EL (cell line): ENCODE measurements around the gene IWS1.
"Not testable (repeated sequence)": the region's sequence is repeated elsewhere in the genome, so short reads cannot be mapped to it uniquely, and the experiment has no call there.

ENCODE experiments used
- DNase-seq: peaks from one replicate; pipeline ENCODE4 v3.0.0-alpha.2; 2016

Gene IWS1

GRCh38 chr2:127526132-127527000, at the start of gene IWS1:
IWS1 (minus strand) TSS chr2:127526489; CDS start chr2:127526208, 281 bp downstream.
- peak; percentile 96 for DNase-seq

- no peak for DNase-seq
Observed at GRCh38 chr2:127575941-127576432, 49.7 kb upstream of the IWS1 start.

- DNase-seq, result no peak
Observed at GRCh38 chr2:127575185-127575765, 49.0 kb upstream of the IWS1 start.

DNA sequence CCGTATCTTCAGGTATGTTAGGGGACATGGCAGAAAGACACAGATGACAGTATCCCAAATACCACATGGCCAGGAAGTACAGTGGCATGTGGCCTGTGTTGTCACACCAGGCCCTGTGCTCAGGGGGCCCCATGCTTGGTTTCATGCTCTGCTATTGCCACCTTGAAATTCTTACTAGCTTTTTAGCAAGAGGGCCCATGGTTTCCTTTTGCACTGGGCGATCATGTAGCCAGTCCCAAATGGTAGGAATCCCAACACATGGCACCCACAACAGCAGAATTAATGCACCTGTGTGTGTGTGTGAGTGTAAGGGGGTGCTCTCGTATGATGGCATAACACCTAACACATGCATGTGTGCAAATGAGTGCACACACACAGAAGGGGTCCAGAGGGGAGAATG, 48.4 kb upstream of the IWS1 start:
- DNase-seq, result no peak

DNA sequence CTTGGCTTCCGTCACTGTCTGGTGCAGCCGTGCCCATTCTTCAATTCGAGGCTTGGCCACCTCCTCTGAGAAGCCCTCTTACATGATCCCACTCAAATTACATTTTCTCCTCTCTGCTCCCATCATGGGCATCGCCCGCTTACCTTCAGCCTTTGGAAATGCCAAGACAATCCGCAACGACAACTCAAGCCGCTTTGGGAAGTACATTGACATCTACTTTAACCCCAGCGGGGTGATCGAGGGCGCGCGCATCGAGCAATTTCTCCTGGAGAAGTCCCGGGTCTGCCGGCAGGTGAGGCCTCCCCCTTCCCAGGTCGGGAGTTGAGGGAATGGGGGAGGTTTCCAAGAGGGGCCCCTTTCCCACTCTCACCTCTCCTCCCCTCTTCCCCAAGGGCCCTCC, 47.5 kb upstream of the IWS1 start:
- no peak for DNase-seq

DNA sequence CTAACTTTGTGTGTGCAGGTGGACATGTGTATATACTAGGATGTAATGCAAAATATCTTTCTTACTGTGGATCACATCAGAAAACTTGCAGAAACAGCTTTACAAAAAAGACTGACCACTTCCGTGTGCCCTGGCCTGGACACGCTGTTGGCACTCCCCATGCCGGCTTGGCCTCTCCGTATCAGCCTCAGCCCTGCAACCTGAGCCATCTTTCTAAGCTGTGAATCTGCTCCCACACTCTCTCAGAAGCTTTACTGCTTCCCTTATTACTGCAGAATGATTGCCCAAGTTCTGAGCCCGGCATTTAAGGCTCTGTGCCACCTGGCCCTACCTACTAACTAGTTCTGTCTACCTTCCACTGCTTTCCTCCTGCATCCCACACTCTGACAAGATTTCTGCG, 47.0 kb upstream of the IWS1 start:
- no peak for DNase-seq

- no peak for DNase-seq
Observed at GRCh38 chr2:127572841-127573240, 46.6 kb upstream of the IWS1 start.

GRCh38 chr2:127572352-127572751, 46.1 kb upstream of the IWS1 start:
- DNase-seq, result not testable (repeated sequence)

- DNase-seq, result peak; percentile 18
Observed at GRCh38 chr2:127570282-127571250, 44.3 kb upstream of the IWS1 start.

DNA sequence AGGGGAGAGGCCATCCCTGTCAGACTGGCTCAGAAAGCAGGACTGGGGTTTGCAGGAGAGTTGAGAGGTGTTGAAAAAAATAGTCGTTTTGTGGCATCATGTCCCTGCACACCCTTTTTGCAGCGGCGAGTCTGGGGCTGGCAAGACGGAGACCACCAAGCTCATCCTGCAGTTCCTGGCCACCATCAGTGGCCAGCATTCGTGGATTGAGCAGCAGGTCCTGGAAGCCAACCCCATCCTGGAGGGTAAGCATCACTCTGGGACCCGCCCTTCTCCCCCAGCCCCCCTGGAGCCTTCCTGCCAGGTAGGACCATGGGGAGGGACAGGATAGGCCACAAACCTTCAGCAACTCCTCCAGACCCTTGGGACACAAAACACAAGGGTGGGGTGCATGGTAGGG, 43.4 kb upstream of the IWS1 start:
- DNase-seq, result no peak

DNA sequence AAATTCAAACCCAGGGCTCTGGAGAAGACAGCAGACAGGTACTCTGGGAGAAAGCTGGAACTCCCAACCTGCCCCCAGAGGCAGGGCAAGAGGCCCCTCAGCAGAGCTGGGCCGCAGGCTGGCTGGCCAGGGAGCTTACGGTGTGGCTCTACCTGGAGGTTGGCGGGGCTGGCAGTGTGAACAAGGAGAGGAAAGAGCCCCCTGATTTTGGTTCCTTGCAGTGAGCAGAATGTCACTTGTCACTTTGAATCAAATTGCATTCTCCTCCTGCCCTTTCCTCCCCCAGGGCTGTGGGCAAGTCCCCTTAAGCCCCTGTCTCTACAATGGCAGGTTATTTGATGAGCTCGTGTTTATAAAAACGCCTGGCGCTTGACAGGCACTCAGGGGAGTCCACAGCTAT, 41.8 kb upstream of the IWS1 start:
- DNase-seq, result no peak

DNA sequence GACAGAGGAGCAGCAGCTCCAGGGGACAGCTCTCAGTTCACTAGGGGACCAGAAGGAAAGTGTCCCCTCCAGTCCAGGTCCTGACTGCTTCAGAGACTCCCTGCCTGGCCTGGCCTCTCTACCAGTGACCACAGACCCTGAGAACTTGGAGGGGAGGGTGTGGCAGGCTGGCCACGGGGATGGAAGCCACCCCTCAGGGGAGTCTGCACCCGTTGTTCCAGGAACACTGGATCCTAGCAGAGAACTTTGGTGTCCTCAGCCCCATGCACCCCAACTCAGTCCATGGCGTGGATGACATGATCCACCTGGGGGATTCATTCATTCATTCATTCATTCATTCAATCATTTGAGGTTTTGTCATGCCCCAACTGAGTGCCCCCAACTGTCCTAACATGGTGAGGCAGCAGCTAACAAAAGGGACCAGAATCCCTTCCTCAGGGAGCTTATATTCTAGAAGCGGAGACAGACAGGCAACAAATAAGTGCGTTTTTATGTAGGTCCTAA, 41.1 kb upstream of the IWS1 start:
- no peak for DNase-seq

GRCh38 chr2:127566576-127566975, 40.3 kb upstream of the IWS1 start:
- DNase-seq, result no peak

DNA sequence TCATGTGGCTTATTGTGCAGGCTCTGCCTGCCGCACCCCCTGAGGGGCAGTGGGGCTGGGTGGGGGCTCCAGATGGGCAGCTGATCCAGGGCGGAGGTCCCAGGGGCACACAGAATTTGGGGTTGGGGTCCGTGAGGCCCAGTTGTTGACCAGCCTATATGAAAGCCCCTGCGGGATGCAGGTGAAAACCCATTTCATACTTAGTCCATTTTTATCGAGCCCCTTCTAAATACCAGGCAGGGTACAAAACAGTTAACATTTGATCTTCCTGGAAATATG, 39.8 kb upstream of the IWS1 start:
- no peak for DNase-seq

DNA sequence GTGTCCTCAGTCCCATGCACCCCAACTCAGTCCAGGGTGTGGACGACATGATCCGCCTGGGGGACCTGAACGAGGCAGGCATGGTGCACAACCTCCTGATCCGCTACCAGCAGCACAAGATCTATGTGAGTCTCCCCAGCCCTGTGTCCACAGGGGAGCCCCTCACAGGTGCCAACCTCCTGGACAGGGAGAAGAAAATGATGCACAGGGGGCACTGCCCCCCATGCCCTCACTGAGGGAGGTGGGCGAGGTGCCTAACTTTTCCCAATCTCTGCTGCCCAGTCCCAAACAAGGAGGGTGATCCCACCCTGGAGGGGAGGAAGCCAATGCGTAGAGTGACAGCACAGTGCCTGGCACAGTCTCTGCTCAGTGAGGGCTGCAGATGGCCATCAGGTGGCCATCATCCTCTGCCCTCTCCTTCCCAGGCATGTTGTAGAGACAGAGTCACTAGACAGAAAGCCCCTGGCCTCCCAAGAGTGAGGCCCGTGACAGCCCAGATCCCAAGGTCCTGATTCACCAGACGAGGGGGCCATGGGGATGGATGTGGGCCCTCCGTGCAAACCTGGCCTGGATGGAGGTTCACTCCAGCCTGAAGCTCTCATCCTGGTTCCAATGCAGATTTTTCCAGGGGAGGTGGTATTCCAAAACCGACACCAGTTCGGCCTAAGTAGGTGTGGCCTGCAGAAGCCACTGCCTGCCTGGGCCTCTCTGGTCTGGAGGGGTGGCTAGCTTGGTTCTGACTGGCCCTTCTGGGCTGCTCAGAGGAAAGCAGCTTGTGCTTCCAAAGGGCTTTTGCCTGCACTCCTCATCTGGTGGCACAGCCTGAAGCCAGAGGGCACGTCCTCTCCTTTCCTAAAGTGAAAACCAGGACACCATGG, 39.2 kb upstream of the IWS1 start:
- no peak for DNase-seq

GRCh38 chr2:127564429-127565260, 38.4 kb upstream of the IWS1 start:
- DNase-seq, result no peak

DNA sequence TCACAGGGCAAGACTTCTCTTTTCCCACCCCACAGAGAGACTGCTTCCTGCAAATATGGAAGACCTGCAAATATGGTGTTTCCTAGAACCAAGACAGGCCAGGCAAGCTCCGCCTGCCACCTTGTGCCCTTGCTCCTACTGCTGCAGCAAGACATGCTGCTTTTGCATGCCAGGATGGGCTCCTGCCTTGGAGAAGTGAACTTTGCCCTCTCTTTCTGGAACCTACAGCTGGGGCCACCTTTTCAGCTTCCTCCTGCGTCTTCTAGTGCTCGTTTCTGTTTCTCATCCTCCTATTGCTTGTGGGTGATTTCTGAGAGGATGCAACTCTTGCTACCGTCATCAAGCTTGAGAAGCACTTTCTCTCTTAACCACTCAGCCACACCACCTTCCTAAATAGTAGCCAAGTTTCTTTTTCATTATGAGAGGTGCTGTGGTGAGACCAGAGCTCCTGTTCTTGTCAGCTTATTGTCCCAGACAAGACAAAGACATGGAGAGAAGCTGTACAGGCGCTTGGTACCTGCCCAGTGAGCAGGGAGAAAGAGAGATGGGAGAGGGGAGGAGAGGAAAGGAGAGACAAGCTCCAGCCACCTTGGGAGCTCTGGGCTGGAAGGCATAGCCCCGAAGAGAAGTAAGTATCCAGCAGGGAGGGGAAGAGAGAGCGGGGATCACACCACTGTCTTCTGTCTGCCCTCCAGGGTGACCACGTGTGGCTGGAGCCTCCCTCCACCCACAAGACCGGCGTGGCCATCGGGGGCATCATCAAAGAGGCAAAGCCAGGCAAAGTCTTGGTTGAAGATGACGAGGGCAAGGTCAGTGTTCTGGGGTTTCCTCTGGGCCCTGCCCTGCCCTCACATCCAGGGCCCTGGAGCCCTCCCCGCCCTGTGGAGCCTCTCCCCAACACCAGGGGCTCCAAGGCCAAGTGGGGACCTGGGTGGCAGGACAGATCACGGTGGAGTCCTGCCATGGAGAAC, 37.5 kb upstream of the IWS1 start:
- DNase-seq, result no peak

DNA sequence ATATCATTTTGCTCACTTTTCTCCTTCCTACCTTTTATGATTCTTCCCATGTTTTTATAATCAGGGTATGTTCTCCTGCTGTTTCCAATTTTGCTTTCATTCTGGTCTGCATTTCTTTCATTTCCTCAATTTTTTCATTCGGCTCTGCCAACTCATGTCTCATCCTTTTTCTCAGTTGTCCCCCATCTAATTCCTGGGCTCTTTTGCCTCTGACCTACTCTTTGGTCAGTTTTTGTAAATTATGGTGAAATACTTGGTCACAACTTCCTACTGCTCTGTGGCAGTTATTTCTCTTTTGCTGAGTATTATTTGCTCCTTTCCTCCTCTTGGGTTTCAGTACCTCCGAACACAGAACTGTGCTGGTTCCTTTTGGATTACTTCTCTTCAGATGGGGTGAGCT, 36.6 kb upstream of the IWS1 start:
- DNase-seq, result no peak

- DNase-seq, result no peak
Observed at GRCh38 chr2:127561371-127561770, 35.1 kb upstream of the IWS1 start.

DNA sequence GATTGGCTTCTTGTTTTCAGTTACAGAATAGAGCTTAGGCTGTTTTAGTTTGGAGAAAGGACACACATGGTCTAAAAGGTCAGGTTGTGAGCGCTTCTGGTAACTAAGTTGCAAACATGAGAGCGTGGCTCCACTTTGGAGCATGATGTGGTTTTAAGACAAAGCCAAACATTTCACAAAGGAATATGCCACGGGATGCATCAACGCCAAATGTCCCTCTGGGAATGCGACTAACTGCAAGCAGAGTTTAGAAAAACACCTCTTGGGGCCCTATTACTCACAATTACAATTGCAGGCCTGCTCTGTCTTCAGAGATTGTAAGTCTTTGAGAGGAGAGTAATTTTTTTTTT, 34.6 kb upstream of the IWS1 start:
- DNase-seq, result no peak
